Measurements from ENCODE around the gene SGF29.

Gene SGF29

DNA sequence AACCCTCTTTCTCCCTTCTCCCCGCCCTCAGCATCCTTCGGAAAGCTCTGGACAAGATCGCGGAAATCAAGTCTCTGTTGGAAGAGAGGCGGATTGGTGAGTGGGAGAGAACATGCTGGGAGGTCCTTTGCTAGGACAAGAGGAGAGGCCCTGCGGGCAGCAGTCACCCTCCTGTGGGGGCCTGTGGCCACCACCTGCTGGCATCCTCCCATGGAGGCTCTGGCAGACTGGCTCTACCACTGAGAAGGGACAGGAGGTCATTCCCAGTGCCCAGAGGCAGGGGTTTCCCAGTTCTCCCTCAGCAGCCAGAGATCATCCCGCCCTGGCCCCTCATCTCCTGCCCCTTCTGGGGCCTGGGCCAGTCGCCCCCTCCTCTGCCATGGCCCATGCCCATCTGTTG is 35.3 kb downstream of the SGF29 start:
- Histone ChIP-seq H3K27me3 (ENCODE audit: insufficient read depth, low read depth, severe bottlenecking) (no peaks in the 10 kb centered on the region), H3K27ac (no peak overlapping the region), H3K9me3 (ENCODE audit: severe bottlenecking) (no peaks in the 10 kb centered on the region), H3K36me3 (peaks cover 39% of the 10 kb centered on the region), H3K4me3 (ENCODE audit: low read depth, low read length) (no peak overlapping the region)
- no peak for TF ChIP-seq CTCF (IDR thresholded peaks at IDR 0.05; ENCODE audit: low read depth, low read length)
- no peak for DNase-seq

DNA sequence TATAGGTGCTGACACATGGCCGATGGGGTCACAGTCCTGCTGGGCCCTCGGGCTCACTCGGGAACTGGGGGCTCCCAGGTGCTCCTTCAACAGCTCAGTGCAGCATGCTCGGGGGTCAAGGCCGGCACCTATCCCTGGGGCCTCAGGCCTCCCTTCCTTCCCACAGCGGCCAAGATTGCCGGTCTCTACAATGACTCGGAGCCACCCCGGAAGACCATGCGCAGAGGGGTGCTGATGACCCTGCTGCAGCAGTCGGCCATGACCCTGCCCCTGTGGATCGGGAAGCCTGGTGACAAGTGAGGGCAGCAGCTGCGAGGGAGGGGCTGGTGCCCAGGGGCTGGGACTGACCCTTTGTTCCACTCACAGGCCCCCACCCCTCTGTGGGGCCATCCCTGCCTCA is 36.2 kb downstream of the SGF29 start:
- Histone ChIP-seq H3K27me3 (ENCODE audit: insufficient read depth, low read depth, severe bottlenecking) (no peaks in the 10 kb centered on the region), H3K9me3 (ENCODE audit: severe bottlenecking) (no peaks in the 10 kb centered on the region), H3K4me3 (ENCODE audit: low read depth, low read length) (no peak overlapping the region), H3K27ac (no peak overlapping the region), H3K36me3 (peaks cover 33% of the 10 kb centered on the region)
- TF ChIP-seq CTCF (IDR thresholded peaks at IDR 0.05; ENCODE audit: low read depth, low read length) = no peak
- DNase-seq = no peak

DNA sequence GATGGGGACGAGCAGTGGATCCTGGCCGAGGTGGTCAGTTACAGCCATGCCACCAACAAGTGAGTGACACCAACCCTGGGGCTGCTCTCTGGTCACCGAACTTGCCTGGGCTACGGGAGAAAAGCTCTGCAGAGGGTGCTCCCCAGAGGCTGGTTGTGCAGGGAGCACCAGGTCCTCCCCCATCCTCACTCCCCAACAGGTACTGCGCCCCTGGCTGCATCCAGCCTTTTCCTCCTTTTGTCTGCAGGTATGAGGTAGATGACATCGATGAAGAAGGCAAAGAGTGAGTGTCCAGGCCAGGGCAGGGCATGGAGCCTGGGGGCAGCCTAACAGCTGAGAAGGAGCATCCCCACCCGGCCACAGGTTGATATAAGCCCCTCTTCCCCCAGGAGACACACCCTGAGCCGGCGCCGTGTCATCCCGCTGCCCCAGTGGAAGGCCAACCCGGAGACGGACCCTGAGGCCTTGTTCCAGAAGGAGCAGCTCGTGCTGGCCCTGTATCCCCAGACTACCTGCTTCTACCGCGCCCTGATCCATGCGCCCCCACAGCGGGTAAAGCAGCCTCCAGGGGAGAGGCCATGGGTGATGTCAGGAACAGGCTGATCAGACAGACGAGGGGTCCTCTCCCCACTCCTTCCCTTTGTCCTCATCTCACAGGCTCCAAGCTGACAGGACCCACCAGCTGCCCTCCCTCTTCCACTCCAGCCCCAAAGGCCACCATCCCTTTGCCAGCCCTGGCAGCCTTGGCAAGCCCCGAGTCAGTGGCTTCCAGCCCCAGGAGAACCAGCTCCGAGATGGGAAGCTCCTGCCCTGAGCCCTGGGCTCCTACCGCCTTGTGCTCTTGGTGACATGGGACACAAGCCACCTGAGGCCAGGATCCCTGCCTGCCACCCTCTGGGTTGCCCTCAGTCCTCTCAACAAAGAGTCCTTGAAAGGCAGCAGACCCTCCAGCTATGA is 36.9 kb downstream of the SGF29 start:
- H3K9me3 ChIP-seq (ENCODE audit: severe bottlenecking) = no peaks in the 10 kb centered on the region
- TF ChIP-seq CTCF (IDR thresholded peaks at IDR 0.05; ENCODE audit: low read depth, low read length) = no peak
- DNase-seq = no peak
- H3K27me3 ChIP-seq (ENCODE audit: insufficient read depth, low read depth, severe bottlenecking) = no peaks in the 10 kb centered on the region
- H3K27ac ChIP-seq = no peak overlapping the region
- H3K4me3 ChIP-seq (ENCODE audit: low read depth, low read length) = no peak overlapping the region
- H3K36me3 ChIP-seq = peaks cover 26% of the 10 kb centered on the region

- TF ChIP-seq CTCF (IDR thresholded peaks at IDR 0.05; ENCODE audit: low read depth, low read length) = no peak
- DNase-seq = no peak
- Histone ChIP-seq H3K4me3 (ENCODE audit: low read depth, low read length) (no peak overlapping the region), H3K27ac (no peak overlapping the region), H3K27me3 (ENCODE audit: insufficient read depth, low read depth, severe bottlenecking) (no peaks in the 10 kb centered on the region), H3K36me3 (peaks cover 22% of the 10 kb centered on the region), H3K9me3 (ENCODE audit: severe bottlenecking) (no peaks in the 10 kb centered on the region)
Measured at GRCh38 chr16:28591355-28591754, 37.6 kb downstream of the SGF29 start.

GRCh38 chr16:28592511-28592910 is 38.8 kb downstream of the SGF29 start:
- no peak for TF ChIP-seq CTCF (IDR thresholded peaks at IDR 0.05; ENCODE audit: low read depth, low read length)
- no peaks in the 10 kb centered on the region for H3K27me3 ChIP-seq (ENCODE audit: insufficient read depth, low read depth, severe bottlenecking)
- DNase-seq = no peak
- H3K9me3 ChIP-seq (ENCODE audit: severe bottlenecking) = no peaks in the 10 kb centered on the region
- peaks cover 22% of the 10 kb centered on the region for H3K36me3 ChIP-seq
- H3K4me3 ChIP-seq (ENCODE audit: low read depth, low read length) = no peak overlapping the region
- no peak overlapping the region for H3K27ac ChIP-seq
